DMS79 (cell line): ENCODE results near the gene RAB43.
A peak's percentile ranks its signal among the peaks of the same experiment; 100 is the strongest.
"Not testable (repeated sequence)": the region's sequence is repeated elsewhere in the genome, so short reads cannot be mapped to it uniquely, and the experiment has no call there.

Source experiments
- DNase-seq: peaks from one replicate; lab custom pipeline; 2025; lab: John Stamatoyannopoulos, UW

RAB43 gene

DNA sequence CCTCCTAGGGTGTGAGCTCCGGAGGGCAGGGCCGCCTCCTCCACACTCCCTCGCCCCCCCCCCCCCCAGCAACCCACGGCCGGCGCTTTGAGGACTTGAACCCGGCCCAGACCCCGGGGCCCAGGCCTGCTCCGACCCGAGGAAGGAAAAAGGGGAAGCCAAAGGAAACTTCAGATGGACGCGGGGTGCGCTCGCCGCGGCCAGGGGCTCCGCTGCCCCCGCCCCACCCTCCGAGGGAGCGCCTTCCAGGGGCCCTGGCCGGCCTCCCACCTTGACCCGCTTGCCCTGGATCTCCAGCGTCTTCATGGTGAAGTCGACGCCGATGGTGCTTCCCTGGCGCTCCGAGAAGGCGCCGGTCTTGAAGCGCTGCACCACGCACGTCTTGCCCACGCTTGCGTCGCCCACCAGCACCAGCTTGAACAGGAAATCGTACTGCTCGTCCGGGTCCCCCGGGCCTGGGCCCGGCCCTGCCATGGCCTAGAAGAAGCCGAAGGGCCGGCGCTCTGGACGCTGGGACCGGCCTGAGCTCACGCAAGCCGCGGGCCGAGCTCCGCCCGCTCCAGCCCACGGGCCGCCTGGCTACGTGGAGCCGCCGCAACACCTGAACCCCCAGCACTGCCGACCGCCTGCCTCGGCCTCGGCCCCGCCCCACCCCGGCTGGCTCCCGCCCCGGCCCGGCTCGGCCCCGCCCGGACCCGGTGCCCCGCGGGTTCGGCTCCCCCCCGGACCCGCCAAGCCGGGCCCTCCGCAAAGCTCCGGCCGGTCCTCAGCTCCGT, 400 bp downstream of the RAB43 start:
- no peak for DNase-seq

GRCh38 chr3:129120254-129121004, 1.2 kb downstream of the RAB43 start:
- no peak for DNase-seq

DNA sequence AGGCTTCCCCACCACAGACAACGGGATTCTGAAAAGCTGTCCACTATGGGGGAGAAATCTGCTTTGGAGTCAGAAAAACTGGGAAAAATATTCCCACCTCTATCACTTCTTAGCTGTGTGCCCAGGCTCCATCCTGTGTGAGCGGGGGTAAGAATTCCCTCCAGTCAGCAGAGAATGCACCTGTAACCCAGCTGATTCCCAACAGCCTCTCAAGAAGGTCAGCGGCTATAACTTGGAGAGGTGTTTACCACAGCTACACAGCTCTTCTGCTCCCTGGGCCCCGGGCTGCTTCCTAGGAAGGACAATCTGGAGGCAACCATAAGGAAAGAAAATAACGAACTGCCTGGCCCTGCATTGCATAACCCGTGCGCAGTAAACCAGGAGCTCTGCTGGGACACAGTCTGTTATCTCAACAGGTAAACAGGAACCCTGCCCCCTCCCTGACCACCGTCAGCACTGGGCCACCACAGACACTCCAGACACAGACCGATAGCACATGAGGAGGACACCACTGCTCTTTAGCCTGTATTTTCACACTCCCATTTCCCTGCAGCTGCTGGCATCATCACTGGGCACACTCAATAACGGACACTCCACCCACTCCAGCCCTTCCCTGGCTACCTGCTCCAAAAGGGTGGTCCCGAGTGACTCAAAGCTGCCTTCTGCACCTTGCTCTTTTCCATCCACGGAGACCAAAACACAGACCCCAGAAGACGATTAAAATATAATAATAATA, 2.1 kb downstream of the RAB43 start:
- DNase-seq, result no peak

DNA sequence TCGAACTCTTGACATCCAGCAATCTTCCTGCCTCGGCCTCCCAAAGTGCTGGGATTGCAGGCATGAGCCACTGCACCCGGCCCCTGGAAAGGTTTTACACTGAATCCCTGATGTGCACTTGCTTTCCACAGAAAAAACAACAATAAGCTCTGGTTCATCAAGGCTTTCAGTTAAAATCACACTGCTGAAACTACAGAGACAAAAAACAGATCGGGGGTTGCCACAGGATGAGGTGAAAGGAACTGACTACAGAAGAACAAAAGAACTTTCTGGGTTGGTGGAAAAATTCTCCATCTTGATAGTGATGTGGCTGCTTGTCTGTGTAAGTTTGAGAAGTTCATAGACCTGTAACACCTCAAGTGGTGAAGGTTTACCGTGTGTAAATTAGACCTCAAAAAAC, 2.9 kb downstream of the RAB43 start:
- DNase-seq, result no peak

DNA sequence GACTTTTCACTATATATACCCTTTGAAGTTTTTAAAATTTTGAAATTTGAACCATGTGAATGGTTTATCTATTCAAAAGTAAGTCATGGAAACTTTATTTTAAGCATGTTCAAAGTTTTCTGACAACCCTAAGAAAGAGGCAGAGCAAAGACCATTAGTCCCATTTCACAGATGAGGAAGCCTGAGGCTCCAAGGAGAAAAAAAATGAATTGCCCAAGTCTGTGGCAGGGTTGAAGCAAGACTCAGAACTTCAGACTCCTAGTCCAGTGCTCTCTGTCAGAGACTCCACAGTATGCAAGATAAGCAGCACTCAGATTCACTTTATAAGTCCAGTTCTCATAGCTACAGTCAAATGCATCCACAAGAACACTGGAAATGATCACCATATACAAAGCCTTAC, 4.5 kb downstream of the RAB43 start:
- DNase-seq, result no peak

DNA sequence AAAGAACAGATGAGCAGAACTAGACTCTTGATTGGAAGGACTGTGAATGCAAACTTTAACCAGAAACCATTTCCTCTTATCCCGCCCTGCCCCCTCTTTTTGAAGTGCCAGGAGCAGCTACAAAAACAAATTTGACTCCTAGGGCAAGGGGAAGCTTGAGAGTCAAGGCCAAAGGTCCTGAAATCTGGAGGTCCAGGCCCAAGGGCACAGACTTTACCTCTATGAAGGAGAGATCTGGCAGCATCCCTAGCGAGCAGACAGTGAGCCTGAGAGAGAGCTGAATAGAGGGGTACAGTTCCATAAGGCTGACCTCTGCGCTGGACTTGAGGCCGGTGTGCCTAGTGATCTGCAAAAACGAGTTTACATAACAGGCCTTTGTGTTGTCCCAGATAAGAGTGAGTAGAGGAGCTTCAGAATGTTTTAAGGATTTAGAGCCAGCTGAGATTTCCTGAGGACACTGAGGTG, 5.1 kb downstream of the RAB43 start:
- DNase-seq, result no peak

DNA sequence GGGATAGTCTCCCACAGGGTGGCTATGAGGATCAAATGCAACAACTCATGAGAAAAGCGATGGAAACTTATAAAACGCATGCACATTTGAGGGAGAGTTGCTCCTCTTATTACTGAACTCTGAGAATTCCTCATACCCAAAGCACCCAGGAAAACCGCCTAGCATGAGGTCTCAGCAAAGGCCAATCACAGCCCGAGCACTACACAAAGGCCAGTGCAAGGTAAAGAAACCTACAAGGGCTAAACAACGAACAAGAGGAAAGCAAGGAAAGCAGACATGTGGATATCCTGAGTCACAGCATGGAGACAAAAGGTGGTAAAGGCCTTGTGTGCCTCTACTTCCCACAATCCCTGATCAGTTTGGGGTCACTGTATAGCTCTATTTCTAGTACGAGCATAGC, 7.1 kb downstream of the RAB43 start:
- no peak for DNase-seq

GRCh38 chr3:129112308-129113052, 9.1 kb downstream of the RAB43 start:
- no peak for DNase-seq

DNA sequence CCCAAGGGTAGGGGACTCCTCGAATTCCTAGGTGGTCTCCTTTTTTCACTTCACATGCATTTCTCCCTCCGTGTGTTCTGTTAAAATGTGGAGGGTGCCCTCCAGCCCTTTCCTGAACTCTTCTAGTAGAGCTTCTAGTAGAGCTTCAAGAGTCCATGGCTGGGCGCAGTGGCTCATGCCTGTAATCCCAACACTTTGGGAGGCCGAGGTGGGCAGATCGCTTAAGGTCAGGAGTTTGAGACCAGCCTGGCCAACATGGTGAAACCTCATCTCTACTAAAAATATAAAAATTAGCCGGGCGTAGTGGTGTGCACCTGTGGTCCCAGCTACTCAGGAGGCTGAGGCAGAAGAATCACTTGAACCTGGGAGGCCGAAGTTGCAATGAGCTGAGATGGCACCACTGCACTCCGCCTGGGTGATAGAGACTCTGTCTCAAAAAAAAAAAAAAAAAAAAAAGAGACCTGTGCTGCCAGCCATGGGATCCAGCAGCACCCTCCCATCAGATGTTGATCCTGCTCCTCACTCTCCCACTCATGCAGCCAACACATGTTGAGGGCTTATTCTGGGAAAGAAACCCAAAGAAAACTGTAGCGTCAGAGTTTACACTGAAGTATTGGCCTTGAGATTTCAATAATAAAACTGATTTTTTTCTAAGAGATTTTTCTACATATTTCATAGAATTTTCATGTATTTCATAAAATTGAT, 10.4 kb downstream of the RAB43 start:
- not testable (repeated sequence) for DNase-seq

DNA sequence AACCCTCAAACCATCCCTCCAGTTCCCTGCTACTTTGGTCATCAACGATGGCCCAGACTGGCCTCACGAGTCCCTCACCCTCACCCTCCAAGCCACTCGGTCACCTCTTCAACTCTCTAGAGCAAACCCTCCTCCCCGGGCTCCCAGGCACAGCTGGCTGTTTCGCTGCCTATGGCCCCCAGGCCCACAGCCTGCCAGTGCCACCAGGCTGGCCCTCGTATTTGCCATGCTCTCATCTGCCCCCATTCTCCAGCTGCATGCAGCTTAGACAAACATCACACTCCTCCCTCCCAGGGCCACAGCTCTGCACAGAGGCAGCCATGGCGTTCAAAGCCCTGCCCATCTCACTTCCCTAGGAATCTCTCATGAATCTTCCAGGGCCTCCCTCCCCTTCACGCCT, 13.8 kb downstream of the RAB43 start:
- DNase-seq, result no peak

- peak; percentile 23 for DNase-seq
These were observed 14.6 kb downstream of the RAB43 start for GRCh38 chr3:129106866-129107565.

DNA sequence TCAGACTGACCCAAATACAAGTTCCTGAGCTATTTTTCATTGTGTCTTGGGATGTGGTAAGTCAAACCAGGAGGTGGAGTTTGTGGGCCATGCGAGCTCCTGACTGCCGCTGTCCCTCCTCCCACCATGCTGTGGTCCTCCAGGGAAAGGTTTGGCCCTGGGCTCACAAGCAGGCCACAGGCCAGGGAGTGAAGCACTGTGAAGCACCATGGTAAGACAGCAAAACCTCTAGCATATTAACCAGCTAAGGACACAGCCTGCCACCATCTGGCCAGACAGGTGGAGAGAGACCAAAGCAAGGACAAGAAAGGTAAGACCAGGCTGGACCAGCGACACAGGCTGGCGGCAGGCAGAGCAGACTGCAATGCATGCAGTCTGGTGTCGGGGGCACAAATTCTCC, 15.3 kb downstream of the RAB43 start:
- DNase-seq, result no peak

- DNase-seq, result no peak
These were observed 15.7 kb downstream of the RAB43 start for GRCh38 chr3:129105862-129106261.

DNA sequence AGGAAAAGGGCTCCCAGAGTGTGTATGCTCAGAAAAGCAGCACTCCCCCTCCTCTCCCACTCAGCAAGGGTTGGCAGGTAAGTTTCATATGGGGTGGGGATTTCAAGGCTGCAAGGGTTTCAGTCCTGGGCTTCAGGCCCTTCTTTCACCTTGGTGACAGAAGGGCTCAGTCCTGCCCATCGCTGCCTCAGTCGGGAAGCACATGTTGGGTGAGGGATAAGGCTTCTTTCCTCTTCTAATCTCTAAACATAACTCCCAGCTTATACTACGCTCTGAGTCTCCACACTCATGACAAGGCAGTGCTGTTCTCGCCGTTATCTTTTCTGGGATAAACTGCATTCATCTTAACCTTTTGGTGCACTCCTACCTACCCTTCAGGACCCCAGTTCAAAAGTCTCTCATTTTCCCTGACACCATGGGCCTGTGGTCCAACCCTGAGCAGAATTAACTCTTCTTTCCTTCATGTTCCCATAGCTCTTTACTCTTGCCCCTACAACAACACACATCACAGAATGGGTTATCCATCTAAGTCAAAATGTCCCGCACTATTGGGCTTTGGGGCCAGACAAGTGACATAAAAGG, 17.0 kb downstream of the RAB43 start:
- no peak for DNase-seq

- DNase-seq, result no peak
These were observed 17.6 kb downstream of the RAB43 start for GRCh38 chr3:129104051-129104450.

DNA sequence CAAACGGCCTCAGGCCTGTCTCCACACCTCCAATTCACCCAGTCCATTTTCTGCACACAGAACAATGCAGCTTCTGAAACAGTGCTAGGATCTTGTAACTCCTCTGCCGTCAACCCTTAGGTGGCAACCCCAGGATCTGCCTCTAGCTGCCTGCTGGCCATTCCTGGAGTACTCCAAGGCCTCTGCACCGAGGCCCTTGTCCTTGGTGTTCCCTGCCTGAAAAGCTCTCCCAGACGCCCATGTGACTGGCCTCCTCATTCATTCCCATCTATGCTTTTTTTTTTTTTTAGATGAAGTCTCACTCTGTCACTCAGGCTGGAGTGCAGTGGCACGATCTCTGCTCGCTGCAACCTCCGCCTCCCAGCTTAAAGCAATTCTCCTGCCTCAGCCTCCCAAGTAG, 18.3 kb downstream of the RAB43 start:
- no peak for DNase-seq

DNA sequence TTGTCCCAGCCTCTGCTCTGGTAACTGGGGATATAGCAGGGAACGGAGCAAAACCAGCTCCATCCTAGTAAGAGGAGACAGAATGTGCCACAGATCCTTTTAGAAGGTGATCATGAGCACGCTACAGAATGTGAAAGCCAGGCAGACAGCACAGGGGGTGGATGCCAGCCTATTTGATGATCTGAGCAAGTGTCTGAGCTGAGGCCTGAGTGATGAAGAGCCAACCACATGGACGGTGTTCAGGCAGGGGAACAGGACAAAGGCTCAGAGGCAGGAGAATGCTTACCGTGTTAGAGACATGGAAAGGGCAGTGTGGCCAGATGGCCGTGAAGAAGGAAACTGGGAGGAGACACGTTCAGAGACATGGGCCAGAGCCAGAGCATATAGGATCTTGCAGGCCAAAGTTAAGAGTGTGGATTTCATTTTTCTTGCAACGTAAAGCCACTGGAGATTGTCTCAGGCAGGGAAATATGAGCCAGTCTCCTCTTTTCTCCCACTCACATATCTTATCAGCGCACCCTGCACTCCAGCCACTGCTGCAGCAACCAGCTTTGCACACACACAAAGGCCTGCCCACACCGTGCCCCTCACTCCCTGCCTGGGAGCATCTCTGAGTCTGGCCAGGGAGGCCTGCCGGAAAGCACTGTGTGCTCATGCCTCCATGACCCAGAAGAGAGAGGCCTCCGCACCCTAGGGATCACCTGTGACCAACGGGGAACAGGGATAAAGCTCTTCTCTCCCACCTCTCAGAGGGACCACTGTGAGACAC, 20.1 kb downstream of the RAB43 start:
- no peak for DNase-seq

GRCh38 chr3:129100274-129100673, 21.3 kb downstream of the RAB43 start:
- no peak for DNase-seq

- no peak for DNase-seq
These were observed 26.3 kb downstream of the RAB43 start for GRCh38 chr3:129095285-129095684.

- DNase-seq, result not testable (repeated sequence)
These were observed 33.3 kb downstream of the RAB43 start for GRCh38 chr3:129088312-129088711.
